HG02571 (cell line): ENCODE measurements around the gene ALK.

Experiments
- ATAC-seq: cut with Tn5 transposase; IDR thresholded peaks from one replicate; pipeline ENCODE4 v1.9.1; 2021; ENCODE audit warnings: mild to moderate bottlenecking, moderate library complexity; ENCODE audit not compliant: unreplicated experiment

The ALK gene

DNA sequence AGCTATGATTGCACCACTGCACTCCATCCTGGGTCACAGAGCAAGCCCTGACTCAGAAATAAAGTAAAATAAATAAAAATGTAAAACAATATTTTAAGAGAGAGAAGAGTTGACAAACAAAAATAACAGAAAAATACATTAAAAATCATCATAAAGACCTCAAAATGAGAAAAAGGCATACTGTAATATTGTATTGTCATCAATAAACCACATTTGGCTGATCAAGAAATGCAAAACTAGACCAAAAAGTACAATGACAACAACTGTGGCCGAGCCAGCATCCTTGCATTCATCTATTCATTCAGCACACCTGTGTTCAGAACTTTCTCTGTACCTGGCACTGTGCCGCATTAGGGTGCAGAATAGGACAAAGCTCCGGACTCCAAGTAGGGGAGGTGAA lies 121.8 kb downstream of the ALK start:
- no peak for ATAC-seq

DNA sequence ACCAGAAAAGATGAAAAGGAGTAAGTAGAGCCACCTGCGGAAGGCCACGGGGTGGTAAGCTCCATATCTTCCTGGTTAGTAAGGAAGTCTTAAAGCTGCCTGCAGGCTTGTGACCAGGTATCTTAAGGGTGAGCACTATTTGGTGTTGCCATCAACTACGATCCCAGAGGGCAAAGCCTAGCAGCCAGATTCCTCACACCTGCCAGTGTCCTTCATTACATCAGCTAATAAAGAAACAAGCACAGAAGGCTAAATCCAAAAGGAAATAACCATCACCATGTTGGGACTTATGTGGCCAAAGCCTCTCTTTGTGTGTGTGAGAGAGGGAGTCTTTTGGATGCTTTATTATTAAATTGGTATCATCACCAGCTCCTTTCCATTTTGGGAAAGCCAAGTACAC lies 123.5 kb downstream of the ALK start:
- no peak for ATAC-seq

- ATAC-seq, result no peak
These were observed 124.9 kb downstream of the ALK start for GRCh38 chr2:29796446-29796845.

- ATAC-seq, result no peak
These were observed 131.4 kb downstream of the ALK start for GRCh38 chr2:29789911-29790485.

DNA sequence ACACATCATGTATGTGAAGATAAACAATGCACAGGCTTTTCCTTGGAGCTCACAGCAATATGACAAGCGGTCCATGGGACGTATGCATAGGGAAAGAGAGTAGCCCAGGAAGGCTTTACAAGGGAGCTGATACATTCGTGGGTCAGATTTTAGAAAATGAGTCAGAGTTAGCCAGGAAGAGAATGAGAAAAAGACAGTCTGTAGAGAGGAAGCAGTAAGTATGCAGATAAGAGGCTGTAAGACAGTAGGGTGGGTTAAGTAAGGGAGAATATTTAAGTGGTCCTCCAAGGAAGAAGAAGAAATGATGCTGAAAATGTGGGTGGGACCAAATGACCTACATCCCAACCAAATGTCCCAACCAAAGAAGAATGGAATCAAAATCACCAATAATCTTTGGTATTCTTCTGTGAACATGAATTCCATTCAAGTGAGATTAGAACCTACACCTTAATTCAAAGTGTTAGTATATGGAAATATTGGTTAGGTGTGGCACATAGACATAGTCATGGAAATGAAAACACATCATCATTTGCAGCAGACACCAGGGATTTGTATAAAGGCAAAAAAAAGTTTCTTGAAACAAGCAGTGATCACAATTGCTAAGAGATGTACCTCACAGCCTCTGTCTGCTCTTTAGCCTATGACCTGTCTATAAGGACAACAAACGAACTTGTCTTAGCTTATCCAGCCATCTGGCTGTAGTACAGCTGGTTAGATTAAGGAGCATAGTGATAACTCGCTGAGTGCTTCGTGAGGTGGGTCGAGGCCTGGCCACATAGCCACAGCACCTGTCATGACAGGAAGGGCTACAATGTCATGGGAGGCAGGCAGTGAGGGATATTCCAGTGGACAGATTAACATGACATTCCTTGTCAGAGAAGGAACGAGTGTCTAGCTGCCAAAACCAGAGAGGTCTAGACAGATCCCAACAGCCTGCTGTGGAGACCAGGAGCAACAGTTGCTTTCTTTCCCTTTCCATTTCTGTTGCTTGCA lies 133.6 kb downstream of the ALK start:
- ATAC-seq, result no peak

DNA sequence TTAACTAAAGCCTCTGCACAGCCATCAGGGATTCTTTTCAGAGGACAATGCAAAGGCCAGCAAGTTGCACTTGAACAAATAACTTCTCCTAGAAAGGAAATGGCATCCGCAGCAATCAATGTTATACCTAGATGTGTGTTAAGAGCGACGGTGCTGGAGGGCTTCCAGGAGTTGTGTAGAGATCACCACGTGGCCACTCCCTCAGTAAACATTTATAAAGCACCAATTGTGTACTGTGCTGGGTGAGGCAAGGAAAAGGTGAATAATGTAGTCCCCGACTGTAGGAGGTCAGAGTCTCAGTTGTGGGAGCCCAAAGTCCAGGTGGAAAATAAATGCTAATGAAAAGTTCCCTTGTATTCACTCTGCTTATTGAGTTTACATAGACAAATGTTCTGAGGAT lies 135.0 kb downstream of the ALK start:
- ATAC-seq, result no peak

DNA sequence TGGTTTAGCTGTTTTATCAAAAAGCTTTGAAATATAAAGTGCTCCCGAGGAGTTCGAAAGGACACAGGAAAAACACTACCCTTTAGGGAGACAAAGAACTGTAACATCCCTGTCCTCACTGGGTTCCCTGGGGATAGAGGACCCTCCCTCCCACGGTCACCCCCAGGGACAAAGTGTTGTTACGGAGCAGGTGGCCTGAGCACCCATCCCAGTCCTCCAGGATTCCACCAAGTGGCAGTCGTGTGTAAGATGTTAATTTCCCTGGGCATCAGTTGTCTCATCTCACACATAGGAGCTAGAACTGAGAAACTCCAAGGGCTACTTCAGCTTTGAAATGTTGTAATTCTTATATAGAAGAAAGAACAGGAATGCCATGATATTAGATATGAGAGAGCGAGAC lies 137.7 kb downstream of the ALK start:
- no peak for ATAC-seq

GRCh38 chr2:29782549-29783458 lies 138.6 kb downstream of the ALK start:
- ATAC-seq, result no peak

GRCh38 chr2:29782087-29782486 lies 139.3 kb downstream of the ALK start:
- no peak for ATAC-seq

DNA sequence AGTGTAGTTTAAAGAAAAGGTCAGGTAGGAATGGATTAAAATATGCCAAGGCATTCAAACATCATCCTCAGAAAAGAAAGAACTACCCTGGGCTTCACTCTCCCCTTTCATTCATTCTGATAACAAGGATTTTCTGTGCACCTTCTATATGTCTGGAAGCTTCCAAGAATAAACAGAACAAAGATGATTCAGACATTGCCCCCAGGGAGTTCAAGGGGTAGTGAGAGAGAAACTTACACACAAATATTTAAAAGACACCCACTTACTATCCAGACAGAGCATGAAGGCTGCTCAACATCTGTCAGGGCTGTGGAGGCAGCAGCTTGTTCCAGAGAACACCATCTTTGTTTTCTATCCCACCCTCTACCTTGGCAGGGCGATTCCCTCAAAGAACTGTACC lies 140.5 kb downstream of the ALK start:
- no peak for ATAC-seq

- no peak for ATAC-seq
These were observed 144.2 kb downstream of the ALK start for GRCh38 chr2:29777161-29777560.

DNA sequence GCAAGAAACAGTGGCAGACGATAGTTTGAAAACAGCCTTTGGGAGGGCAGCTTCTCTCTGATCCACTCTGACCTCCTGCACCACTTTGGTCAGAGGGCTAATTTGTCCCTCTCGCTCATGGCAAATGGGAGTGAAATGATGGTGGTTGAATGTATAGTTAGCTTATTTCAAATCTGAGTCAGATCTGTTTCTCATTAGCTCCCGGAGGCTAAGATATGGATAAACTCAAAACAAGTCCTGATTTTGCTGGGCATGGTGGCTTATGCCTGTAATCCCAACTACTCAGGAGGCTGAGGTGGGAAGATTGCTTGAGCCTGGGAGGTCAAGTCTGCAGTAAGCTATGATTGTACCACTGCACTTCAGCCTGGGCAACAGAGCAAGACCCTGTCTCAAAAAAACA lies 145.0 kb downstream of the ALK start:
- no peak for ATAC-seq

DNA sequence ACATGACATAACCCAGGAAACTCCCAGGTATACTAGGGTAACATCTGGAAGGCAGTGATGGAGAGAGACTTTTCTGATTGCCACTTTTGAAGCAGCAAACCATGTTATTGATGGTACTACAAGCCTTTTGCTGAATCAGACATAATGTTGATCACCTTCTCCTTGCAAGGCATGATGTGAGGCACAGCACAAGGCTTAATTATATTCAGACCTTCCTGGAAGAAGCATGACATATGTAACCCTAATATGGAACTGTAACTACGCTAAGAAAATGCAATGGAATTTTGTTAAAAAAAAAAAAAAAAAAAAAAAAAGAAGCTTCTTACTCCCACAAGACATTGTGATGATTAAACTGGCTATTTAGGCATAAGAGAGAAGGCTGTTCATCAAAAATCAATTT lies 145.4 kb downstream of the ALK start:
- no peak for ATAC-seq

DNA sequence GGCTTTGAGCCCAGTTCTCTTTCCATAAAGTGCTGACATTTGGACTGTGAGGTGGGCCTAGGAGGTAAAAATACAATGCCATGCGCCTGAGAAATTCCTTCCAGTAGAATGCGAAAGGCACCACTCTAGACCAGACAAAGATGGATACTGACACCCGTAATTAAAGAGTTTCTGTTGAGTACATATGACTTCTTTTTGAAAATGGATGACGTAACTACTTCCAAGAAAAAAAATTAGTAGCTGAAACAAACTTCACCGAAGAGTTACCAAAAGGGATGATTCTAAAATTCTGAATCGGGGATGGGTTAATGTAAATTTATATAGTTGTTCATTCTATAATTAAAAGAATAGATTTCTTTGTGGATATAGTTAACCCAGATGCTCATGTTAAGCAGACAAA lies 146.8 kb downstream of the ALK start:
- ATAC-seq, result no peak

DNA sequence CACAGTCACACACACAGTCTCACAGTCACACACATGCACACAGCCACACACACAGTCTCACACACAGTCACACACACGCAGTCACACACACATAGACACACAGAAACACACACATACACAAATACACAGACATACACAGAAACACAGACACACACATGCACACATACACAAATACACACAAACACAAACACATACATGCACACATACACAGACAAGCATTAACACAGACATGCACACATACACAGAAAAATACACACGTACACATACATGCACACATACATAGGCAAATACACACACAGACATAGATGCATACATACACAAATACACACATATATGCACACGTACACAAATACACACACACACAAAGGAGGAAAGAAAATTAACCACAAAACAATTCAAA lies 150.5 kb downstream of the ALK start:
- no peak for ATAC-seq

- no peak for ATAC-seq
These were observed 151.5 kb downstream of the ALK start for GRCh38 chr2:29769847-29770246.

- ATAC-seq, result no peak
These were observed 153.6 kb downstream of the ALK start for GRCh38 chr2:29767606-29768335.

- no peak for ATAC-seq
These were observed 155.2 kb downstream of the ALK start for GRCh38 chr2:29766191-29766590.

GRCh38 chr2:29765721-29766120 lies 155.7 kb downstream of the ALK start:
- ATAC-seq, result no peak

DNA sequence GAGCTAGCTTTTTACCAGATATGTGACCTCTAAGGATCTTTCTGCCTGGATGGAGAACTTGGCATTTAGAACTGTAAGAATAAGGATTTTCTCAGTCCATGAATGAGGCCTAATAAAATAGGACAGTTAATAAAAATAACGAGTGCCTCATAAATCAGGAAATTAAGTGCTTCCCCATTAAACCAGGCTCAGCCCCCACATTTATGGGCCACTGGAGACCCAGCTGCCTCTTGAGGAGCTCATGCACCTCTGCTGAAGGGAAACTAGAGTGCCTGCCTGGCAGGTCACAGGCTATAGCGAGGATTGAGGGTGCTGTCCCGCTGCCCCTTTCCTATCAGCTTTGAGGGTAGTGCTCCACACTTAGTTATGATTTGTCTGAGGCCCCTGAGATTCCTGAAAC lies 158.0 kb downstream of the ALK start:
- no peak for ATAC-seq

- no peak for ATAC-seq
These were observed 159.1 kb downstream of the ALK start for GRCh38 chr2:29762239-29762638.
